Measurements from ENCODE around the gene FAIM2.
"Not testable (repeated sequence)": the region's sequence is repeated elsewhere in the genome, so short reads cannot be mapped to it uniquely, and the experiment has no call there.

FAIM2 gene

DNA sequence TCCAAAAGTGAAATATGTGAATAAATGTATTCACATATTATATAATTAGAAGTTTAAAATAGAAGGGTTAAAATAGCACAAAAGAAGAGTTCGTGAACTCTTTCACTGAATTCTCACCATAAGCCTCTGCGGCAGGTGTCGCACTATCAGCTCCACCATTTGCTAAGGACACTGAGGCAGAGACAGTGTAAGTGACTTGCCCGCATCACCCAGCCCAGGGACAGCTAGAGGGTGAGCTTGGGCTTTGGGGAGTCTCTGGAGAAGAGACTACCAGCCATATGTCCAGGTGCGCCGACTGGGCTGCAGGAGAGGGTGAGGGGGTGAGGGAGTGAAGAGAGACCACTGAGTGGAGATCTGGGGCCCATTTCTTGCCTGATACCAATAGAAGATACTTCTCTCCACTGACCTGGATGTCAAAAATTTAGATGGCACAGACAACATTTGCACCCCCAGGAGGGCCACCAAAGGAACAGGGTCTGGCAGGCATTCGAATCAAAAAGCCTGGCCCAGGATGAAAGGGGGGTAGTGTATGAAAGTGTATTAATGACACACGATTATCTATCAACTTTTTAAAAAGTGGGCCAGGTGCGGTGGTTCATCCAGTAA is 28.5 kb downstream of the FAIM2 start:
- DNase-seq = no peak

DNA sequence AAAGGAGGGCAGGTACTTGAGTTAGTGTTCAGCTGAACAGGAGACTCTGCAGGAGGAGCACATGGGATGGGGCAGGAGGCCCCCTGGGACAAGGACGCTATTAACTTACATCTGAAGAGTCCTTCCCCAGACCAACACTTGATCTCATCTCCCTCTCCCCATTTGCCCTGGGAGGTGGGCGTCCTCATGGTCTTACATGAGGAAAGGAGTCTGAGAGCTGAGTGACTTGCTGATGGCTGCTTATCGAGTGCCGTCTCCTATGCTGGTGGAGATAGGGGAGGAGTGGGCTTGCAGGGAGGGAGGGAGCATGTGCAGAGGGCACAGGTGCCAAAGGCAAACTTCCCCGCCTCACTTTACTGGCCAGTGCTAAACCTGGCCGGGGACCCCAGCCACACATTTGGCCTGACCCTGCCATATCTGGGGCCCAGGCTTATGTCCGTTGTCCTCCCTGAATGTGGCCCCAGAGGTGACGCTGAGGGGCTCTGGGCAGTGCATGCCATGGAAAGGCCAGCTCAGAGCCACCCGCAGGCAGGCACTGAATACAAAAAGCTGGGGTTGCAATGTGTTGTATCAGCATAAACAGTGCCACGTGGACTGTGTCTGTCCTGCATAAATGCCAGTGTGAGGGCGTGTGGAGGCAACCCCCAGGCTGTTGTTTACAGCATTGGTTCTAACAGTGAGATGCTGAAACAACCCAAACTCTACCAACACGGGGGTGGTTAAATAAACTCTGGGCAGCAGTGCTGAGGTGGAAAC is 29.4 kb downstream of the FAIM2 start:
- no peak for DNase-seq

DNA sequence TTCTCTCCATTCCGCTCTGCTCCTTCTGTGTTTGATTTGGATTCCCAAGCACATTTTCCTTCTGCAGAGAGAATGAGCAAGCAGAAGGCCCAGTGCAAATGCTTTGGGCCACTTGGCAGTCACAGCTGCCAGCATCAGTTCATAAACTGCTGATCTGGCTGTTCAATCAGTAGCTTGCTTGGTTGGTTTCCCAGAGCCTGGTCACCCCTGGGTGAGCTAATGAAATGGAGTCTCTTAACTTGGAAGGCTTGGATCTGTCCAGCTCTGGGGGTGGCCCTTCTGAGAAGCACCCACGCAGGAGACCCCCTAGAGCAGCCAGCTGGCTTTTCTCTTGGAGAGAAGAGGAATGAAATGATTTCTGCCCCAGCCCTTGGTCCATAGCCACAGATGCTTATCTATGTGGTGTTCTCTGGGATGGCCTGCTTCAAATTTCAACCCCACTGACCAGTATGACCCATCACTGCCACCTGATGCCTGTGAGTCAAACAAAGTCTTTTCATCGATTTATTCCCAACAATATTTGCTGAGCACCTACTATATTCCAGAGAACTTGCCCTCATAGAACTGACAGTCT is 30.3 kb downstream of the FAIM2 start:
- no peak for DNase-seq

DNA sequence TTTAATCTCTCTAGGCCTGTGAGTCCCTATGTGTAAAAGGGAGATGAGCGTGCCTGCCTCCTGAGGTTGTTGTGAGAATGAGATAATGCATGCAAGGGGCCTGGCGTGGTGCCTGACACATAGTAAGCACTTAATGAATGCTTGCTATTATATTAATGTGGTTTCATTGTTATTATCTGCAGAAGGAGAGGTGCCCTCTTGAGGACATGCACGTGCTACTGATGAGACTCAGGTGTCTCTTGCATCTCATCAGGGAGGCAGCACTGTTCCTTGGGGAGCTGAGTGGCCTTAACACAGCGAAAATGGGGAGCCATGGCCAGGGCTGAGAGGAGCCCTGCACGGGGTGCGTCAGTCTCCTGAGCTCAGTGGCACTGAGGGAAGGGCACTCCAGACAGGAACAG is 30.9 kb downstream of the FAIM2 start:
- peak; percentile 23 for DNase-seq

DNA sequence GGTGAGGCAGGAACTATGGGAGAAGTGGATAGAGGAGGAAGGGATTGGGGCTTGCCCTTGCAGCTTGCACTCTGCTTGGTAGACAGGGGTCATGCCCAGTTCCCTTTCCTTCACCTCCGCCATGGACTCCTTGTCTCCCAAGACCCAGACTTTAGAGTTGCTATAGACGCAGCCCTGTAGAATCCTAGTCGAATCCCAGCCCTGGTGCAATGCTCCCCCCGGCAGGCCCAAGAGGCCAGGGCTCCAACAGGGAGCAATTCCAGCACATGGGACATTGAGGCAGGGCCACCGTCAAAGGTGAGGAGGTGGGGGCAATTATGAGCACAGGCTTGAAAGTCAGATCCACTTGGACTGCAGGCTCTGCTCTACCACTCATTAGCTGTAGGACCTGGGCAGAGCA is 31.3 kb downstream of the FAIM2 start:
- no peak for DNase-seq

- not testable (repeated sequence) for DNase-seq
Measured at GRCh38 chr12:49871811-49872251, 31.9 kb downstream of the FAIM2 start.

GRCh38 chr12:49871263-49871561 is 32.5 kb downstream of the FAIM2 start:
- no peak for DNase-seq

- no peak for DNase-seq
Measured at GRCh38 chr12:49870501-49871262, 33.0 kb downstream of the FAIM2 start.

GRCh38 chr12:49869816-49870500 is 33.7 kb downstream of the FAIM2 start:
- DNase-seq = no peak

DNA sequence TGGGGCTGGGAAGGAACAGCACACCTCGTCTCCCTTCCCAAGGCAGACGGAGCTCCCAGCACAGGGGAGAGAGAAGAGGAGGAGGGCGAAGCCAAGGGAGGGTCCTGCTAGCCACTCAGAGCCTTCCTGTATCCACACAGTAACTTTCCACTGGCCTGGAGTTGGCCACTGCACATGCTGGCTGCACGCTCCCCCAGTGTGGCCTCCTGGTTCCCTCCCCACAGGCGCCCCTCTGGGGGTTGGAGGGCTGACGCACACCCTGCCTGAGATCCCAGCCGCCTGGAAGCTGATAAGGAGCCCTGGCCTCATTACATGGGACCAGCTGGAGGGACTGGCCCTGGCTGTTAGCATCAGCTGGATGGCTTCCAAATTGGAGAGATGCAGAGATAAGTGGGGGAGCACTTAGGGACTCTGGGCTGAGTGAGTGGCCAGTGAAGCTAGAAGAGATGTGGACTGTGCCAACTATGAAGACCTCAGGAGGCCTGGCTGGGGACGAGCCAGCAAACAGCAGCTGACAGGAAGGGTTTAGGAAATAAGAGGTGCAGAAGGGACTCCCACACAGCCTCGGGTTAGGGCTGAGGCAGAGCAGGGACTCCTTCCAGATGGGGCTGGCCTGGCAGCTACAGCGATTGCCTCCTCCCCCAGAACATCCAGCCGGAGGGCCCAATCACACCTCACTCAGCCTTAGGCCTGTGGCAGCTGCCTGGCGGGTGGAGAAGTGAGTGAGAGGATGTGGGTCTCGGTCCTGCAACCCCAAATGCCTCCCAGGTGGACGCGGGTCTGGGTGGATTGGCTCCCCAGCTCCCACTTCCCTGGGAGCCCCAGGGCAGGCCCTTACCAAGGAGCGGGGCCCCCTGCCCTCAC is 34.5 kb downstream of the FAIM2 start:
- DNase-seq = peak; percentile 91

GRCh38 chr12:49868449-49868848 is 35.3 kb downstream of the FAIM2 start:
- no peak for DNase-seq

DNA sequence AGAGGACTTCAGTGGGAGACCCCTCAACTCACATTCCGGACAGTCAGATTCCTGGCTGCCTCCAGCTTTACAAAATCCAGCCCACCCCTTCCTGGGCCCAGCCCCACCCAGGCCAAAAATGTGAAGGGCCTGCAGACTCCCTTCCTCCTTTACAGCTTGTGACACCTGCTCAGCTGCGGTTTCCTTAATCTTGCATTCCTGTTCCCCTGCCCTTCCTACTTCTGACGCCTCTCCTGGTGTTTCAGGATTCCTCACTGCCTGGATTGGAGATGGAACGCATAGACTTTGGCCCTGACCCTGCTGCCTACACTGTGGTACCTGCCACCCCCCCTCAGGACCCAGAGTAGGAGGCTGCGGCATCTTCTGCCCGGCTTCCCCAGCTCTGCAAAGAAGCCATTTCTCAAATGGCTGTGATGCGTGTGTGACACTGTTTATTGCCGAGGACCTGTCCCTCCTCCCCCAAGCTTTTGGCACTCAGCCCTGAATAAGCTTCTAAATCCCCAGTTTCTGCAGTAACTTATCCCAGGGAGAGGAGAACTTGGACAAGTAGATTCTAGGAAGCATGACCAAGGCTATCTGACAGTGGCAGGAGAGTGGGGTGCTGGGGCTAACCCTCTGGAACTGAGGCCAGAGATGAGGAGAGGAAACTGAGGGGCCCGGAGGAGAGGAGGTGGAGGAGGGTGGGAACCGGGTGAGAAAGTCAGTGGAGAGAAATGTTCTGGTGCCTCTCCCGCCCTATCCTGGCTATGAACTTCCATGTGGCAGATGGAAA is 35.9 kb downstream of the FAIM2 start:
- DNase-seq = peak; percentile 76

GRCh38 chr12:49866859-49867569 is 36.7 kb downstream of the FAIM2 start:
- DNase-seq = peak; percentile 85

- DNase-seq = no peak
Measured at GRCh38 chr12:49865782-49866135, 37.9 kb downstream of the FAIM2 start.

GRCh38 chr12:49865109-49865781 is 38.5 kb downstream of the FAIM2 start:
- no peak for DNase-seq

- DNase-seq = peak; percentile 69
Measured at GRCh38 chr12:49864798-49865090, 39.0 kb downstream of the FAIM2 start.

GRCh38 chr12:49863946-49864797 is 39.5 kb downstream of the FAIM2 start:
- peak; percentile 51 for DNase-seq

- DNase-seq = not testable (repeated sequence)
Measured at GRCh38 chr12:49860921-49861320, 42.8 kb downstream of the FAIM2 start.

GRCh38 chr12:49855890-49856289 is 47.8 kb downstream of the FAIM2 start:
- not testable (repeated sequence) for DNase-seq
